ENCODE data around the gene GNB3.

The GNB3 gene

DNA sequence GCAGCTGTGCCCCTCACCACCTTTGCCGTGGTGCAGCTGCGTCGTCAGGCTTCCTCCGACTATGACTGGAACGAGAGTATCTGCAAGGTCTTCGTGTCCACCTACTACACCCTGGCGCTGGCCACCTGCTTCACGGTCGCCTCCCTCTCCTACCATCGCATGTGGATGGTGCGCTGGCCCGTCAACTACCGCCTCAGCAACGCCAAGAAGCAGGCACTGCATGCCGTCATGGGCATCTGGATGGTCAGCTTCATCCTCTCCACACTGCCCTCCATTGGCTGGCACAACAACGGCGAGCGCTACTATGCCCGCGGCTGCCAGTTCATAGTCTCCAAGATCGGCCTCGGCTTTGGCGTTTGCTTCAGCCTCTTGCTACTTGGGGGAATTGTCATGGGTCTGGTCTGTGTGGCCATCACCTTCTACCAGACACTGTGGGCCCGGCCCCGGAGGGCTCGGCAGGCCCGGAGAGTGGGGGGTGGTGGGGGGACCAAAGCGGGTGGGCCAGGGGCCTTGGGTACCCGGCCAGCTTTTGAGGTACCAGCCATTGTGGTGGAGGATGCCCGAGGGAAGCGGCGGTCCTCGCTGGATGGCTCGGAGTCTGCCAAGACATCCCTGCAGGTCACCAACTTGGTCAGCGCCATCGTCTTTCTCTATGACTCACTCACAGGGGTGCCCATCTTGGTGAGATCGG is 16.5 kb upstream of the GNB3 start:
- DNase-seq, result peak in 1 of 2 experiments; percentile 32

DNA sequence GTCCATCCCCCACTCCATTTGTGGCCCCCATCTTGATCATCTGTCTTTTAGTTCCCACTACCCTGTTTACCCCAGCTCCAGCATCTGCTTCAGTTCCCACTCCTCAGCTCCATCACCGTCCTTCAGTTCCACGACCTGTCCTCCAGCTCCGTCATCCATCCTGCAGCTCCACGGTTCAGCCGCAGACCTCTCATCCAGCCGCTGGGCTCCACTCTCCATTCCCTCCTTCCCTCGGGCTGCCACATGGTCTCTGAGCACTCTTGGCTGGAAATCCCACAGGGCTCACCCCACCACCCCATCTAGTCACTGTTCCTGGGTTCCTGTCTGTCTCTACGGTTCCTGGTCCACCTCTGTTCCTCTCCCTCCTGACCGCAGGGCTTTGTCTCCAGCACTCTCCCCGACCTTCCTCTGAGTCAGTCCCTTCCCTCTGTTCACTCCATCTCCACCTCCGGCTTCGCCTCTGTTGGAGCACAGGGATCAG is 15.8 kb upstream of the GNB3 start:
- peak in 1 of 2 experiments; percentile 9 for DNase-seq

DNA sequence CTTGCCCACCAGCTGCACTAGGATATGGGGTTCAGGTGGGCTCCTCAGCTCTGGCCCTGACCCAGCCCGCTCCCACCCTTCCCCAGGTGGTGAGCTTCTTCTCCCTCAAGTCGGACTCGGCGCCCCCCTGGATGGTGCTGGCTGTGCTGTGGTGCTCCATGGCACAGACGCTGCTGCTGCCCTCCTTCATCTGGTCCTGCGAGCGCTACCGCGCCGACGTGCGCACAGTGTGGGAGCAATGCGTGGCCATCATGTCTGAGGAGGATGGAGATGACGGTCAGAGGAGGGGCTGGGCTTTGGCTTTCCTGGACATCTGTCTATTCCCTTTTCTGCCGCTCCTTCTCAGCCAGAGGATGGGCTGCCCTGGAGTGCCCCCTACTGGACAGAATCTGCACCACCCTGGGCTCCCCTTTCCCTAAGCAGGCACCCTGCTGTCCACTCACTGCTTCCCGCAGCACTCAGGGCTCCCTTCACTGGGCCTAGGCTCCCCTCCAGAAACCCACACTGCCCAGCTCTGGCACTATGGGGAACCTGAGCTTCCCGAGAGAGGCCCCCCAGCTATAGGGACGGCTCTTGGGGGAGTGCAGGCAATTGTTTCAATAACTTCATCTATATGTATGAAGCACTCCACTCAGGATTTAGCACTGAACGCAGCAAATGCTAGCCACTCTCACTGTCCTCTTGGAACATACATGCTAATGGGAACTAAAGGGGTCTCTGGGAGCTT is 15.2 kb upstream of the GNB3 start:
- peak in 1 of 2 experiments; percentile 66 for DNase-seq

DNA sequence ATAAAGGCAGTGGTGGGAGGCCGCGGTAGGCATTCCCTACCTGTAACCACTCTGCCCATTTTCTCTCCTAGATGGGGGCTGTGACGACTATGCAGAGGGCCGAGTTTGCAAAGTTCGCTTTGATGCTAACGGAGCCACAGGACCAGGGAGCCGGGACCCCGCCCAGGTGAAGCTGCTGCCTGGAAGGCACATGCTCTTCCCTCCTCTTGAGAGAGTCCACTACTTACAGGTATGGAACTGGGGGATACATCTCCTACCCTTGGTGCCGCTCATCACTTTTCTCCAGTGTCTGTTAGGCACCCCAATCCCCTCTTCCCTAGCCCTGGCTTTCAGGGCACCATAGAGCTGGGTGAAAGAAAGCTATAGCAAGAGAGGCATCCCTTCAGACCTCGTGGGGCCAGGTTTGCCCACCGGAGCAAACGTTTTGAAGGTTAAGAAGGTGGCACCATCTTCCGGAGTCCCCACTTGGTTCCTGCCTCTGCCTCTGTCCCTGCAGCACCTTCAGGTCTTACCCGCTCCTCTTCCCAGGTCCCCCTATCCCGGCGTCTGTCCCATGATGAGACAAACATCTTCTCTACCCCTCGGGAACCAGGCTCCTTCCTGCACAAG is 14.5 kb upstream of the GNB3 start:
- DNase-seq, result no peak

DNA sequence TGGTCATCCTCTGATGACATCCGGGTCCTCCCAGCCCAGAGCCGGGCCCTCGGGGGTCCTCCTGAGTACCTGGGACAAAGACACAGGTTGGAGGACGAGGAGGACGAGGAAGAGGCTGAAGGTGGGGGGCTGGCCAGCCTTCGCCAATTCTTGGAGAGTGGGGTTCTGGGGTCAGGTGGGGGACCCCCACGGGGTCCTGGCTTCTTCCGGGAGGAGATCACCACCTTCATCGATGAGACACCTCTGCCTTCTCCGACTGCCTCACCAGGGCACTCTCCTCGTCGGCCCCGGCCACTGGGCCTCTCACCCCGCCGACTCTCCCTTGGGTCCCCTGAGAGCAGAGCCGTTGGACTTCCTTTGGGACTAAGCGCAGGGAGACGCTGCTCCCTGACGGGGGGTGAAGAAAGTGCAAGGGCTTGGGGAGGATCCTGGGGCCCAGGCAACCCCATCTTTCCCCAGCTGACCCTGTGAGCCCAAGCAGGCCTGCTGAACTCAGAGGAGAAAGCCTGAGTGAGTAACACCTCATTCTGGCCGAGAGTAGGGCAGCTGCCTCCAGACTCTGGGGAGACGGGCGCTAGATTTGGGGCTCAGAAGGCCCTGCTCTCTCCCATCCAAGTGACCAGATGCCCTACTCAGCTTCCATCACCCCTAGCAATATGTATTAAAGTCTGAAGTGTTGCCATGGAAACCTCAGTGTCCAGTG is 13.8 kb upstream of the GNB3 start:
- DNase-seq, result no peak

DNA sequence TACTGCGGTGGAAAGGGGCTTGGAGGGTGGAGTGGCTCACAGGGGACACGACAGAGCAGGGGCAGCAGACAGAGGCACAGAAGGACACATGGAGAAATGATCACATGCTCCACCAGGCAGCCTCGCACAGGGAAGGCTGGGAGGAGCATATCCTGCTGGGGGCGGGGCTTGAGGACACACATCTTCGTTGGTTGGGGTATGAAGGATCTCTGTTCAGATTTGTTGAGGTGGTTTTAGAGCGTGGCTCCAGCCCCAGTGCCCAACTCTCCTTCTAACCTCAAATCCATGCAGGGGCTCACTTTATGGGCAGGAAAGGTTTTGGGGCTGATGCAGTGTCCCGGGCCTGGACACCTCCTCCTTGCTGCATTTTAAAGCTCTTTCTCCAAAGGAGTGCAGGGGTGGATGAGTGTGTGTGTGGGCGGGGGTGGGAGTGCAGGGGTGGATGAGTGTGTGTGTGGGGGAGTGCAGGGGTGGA is 13.3 kb upstream of the GNB3 start:
- DNase-seq, result peak; percentile 74 to 86

DNA sequence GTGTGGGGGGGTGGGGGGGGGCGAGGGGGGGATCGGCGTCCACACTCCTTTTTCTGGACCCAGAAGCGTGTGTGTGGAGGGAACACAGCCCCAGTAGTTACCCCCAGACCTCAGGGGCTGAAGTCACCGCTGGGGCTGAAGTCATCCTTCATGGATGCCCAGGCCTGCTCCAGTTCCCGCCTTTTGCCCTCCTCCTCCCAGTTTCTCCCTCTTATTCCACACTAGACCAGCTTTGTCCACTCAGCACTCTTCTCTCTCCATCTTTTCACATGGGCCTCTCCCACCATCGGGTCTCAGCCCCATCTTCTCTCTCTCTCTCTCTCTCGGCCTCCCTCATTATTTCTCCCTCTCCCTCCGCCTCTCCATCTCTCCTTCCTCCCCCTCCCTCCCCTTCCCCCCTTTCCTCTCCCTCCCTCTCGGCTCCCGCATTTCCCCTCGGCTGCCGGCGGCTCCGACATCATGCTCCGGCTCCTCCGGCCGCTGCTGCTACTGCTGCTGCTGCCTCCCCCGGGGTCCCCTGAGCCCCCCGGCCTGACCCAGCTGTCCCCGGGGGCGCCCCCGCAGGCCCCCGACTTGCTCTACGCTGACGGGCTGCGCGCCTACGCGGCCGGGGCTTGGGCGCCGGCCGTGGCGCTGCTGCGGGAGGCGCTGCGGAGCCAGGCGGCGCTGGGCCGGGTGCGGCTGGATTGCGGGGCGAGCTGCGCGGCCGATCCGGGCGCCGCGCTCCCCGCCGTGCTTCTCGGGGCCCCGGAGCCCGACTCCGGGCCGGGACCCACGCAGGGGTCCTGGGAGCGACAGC is 12.5 kb upstream of the GNB3 start, which contains the start of gene P3H3:
Gene P3H3 (plus strand): TSS at position 426 of the 799 bp plus-strand sequence. CDS start 34 bp downstream, at position 460.
- no peak for DNase-seq

DNA sequence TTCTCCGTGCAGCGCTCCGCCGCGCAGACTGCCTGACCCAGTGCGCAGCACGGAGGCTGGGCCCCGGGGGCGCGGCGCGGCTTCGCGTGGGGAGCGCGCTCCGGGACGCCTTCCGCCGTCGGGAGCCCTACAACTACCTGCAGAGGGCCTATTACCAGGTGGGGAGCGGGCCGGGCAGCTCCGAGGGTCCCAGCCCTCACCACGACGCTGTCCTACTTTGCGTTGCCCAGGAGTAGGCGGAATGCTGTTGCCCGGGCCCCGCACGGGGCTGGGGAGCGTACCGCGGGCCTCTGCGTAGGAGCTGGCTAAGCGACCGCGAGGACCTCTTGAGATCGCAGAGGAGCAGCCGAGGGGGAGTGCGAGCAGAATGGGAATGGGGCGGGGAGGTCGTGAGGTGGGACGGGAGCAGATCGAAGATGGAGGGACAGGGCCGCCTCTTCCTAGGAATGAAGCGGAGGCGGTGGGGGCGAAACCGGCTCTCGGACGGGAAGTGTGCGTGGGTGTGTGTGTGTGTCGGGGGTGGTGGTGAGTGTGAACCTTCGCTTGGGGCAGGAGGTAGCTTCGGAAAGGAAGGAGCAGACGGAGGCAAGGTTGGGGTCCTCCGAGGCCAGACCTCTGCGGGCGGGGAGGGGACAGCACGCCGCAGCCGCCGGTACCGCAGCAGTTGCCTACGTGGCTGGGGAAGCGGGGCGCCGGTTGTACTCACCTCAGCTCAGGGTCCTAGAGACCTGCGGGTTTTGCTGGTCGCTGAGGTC is 11.8 kb upstream of the GNB3 start:
- no peak for DNase-seq

DNA sequence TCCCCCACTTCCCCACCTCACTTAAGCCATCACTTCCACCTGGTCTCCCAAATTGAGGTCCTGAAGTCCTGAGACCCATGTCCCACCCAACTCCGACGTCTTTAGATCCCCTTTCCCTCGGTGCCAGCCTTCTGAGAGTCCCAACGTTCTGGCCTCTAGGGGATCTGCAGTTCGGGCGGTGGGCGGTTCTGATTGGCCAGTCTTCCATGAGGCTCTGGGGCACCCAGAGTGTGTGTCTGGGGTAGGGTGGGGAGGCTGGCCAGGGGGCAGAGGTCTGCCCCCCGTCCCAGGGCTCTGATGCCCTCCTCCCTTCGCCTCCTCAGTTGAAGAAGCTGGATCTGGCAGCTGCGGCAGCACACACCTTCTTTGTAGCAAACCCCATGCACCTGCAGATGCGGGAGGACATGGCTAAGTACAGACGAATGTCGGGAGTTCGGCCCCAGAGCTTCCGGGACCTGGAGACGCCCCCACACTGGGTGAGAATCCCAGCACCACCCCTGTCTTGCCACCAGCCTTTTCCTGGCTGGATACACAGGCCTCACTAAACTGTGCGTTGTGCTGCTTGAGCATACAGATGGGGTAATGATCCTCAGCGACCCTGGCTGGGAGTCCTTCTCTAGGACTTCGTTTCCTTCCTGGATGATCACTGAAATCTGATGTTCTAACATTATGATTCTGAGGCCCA is 11.0 kb upstream of the GNB3 start:
- DNase-seq, result no peak

DNA sequence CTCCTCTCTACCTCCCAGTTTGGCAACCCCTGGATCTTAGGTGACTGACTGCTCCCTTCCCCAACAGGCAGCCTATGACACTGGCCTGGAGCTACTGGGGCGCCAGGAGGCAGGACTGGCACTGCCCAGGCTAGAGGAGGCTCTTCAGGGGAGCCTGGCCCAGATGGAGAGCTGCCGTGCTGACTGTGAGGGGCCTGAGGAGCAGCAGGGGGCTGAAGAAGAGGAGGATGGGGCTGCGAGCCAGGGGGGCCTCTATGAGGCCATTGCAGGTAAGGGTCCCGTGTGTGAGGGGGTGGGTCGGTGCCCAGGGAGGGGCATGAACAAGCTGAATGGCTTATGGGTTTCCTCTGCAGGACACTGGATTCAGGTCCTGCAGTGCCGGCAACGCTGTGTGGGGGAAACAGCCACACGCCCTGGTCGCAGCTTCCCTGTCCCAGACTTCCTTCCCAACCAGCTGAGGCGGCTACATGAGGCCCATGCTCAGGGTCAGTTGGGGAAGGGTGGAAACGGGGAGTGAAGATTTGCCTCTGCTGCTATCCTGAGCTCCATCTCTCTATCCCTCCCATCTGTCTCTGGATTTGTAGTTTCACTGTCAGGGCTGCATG is 10.3 kb upstream of the GNB3 start:
- no peak for DNase-seq

DNA sequence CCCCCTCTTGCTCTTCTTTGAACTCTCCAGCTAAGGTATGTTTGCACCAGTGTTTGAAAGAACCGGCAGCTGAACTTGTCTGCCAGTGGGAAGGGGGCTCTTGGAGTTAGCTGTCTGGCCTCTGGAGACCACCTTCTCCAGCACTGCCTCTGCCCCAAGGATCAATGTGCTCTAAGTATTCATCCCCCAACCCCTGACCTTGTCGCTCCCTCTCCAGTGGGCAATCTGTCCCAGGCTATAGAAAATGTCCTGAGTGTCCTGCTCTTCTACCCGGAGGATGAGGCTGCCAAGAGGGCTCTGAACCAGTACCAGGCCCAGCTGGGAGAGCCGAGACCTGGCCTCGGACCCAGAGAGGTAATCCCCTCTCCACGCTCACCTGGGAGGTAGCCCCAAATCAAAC is 9.7 kb upstream of the GNB3 start:
- DNase-seq, result no peak

DNA sequence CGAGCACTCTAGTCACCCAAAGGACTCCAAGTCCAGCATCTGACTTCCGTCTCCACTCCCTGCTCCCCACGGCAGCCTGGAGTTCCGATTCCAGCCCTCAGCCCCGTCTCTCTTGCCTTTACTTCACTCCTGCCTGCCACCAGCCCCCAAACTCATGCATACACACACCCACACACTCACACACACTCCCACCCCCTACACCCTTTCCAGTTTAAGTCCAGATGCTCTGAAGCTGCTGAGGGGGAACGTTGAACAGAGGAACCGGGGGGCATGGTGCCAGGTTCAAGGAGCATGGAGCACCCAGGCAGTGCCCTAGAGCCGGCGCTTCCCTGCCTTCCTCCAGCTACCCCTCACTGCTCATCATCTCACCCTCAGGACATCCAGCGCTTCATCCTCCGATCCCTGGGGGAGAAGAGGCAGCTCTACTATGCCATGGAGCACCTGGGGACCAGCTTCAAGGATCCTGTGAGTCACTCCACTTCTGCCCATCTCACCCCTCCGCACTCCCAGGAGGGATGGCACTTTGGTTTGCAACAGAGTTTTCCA is 9.2 kb upstream of the GNB3 start:
- DNase-seq, result no peak

DNA sequence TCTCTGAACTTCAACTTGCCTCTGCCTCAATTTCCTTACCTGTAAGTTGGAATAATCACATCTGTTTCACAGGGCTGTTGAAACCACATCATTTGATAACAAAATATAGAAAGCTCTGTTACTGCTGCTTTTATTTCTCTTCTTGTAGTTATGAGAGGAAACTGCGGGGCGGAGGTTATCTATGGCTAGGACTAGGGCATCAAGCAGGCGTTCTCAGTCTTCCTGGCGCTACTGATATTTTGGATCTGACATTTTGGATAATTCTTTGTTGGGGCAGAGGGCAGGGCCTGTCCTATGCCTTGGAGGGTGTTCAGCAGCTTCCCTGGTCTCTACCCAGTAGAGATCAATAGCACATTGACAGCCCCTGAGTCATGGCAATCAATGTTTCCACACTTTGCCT is 8.6 kb upstream of the GNB3 start:
- DNase-seq, result no peak

DNA sequence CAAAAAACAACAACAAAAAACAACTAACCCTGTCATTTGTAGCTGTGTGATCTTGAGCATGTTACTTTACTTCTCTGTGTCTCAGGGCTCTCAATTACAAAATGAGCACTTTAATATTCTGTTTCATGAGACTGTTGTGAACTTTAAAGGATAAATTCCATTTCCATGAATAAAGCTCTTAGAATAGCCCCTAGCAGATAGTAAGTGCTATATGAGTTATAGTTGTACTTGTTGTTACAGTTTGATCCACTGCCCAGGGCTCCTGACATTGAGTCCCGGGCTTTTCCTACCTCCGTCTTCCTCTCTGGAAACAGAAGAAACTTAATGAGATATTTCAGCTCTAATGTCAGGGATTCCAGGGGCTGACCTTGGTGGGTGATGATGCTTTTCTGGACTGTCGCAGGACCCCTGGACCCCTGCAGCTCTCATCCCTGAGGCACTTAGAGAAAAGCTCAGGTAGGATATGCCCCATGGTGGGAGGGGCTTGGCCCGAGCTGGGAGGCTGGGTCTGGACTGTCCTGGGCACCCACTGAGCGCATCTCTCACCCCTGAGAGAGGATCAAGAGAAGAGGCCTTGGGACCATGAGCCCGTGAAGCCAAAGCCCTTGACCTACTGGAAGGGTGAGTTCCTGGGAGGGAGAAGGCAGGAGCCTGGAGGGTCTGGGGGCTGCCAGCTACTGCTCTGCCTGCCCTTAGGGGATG is 7.4 kb upstream of the GNB3 start:
- DNase-seq, result no peak

DNA sequence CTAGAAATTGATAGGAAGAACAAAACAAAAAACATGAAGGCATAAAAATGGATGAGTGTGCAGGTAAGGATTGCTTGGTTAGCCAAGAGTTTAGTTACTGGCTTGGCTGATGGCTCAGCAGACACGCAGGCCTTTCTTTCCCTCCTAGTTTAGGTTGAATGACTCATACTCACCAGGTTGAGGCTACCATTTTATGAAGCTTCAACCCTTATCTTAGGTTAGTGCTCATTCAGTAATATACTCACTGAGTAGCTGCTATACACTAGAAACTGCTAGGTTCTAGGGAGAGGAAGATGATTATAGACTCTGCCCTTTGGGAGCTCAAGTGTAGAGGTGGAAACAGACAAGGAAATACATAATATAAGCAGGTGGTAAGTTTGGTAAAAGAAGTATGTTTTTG is 6.5 kb upstream of the GNB3 start:
- no peak for DNase-seq

DNA sequence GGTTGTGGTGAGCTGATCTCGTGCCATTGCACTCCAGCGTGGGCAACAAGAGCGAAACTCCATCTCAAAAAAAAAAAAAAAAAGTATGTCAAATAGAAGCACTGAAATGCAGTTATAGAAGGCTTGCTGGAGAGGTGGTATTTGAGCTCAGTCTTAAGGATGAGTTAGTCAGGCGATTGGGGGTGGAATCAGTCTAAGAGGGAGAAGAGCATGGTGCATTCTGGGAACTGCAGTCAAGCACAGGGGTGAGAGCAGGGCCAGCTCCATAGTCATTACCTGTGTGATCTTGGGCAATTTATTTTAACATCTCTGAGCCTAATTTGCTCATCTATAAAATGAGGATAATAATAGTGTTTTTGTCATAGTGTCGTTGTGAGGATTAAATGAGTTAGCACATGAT is 5.9 kb upstream of the GNB3 start:
- no peak for DNase-seq

DNA sequence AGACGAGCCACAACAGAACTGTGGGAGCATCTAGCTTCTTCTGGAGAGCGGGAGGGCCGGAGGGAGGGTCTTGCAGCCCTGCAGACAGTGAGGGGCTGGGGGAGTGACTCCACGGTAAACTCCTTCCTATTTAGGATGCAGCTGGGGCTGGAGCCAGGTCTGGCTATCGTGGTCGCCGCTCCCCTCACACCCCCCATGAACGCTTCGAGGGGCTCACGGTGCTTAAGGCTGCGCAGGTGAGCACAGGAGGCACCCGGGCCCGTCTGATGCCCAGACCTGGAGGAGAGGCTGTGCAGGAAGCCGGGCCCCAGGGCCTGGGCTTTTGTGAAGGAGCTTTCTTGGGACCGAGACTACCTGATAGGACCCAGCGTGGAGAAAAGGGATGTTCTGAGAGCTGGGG is 3.9 kb upstream of the GNB3 start:
- no peak for DNase-seq

DNA sequence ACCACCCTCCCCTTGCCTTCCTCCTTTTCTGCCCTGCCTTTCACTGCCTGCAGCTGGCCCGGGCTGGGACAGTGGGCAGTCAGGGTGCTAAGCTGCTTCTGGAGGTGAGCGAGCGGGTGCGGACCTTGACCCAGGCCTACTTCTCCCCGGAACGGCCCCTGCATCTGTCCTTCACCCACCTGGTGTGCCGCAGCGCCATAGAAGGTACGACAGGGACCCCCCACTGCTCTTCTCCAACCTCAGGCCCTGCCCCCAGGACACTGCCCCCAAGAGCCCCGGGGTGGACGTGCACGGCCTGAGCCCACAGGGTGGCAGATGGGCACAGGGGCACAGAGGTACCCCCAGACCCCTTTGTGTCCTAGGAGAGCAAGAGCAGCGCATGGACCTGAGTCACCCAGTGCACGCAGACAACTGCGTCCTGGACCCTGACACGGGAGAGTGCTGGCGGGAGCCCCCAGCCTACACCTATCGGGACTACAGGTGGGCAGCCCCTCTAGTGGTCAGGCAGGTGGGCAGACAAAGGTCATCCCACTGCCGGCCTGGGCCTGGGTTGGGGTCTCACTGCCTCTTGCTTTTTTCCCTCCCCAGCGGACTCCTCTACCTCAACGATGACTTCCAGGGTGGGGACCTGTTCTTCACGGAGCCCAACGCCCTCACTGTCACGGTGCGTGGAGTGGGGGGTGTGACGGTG is 3.2 kb upstream of the GNB3 start:
- no peak for DNase-seq

DNA sequence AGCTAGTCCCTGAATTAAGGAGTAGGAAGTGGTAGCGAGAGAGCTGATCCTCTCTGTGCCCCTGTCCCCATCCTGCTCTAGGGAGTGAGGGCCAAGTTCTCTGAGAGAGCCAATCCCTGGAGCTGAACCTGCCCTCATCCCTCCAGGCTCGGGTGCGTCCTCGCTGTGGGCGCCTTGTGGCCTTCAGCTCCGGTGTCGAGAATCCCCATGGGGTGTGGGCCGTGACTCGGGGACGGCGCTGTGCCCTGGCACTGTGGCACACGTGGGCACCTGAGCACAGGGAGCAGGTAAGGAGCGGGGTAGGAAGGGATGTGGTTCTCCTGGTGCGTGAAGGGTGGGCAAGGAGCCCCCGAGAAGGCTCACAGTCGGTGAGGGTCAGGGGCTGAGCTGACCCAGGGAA is 1.9 kb upstream of the GNB3 start:
- DNase-seq, result no peak

Measured in cerebellar nuclear complex (tissue), 1 donor.